A673 (cell line): ENCODE measurements around the gene SLC7A8.

ENCODE experiments used
- CTCF ChIP-seq: fragments of 300-800, 200-600 bp; sonication (generic); conservative IDR thresholded peaks from 2 replicates; pipeline ENCODE4 v1.5.1; 2017; ENCODE audit warnings: low read depth, mild to moderate bottlenecking, antibody characterized with exemption, low read length, moderate library complexity, mixed read lengths
- EZH2 ChIP-seq: fragments of 200-600 bp; sonication (generic); IDR thresholded peaks from 2 replicates; pipeline ENCODE4 v1.6.1; 2017; ENCODE audit warnings: borderline replicate concordance, low read depth, mild to moderate bottlenecking, mixed read lengths, antibody characterized with exemption, low read length; ENCODE audit not compliant: poor library complexity, severe bottlenecking

- TF ChIP-seq CTCF = no peak
- TF ChIP-seq EZH2 = no peak
These were observed 60.0 kb downstream of the SLC7A8 start for GRCh38 chr14:23123419-23123818.
